Stomach smooth muscle (tissue), 2 donors: ENCODE data around the gene NUMA1.

Experiments
- H3K27ac ChIP-seq: one replicate; pipeline ENCODE4 v1.7.0; 2013; ENCODE audit warnings: mild to moderate bottlenecking, low read length, inconsistent platforms
- H3K27me3 ChIP-seq, 2 donors: one replicate each; pipeline ENCODE4 v1.7.0; 2013; ENCODE audit warnings: low read length in 2 of 2; ENCODE audit not compliant: insufficient read depth in 2 of 2, control insufficient read depth in 1 of 2
- H3K36me3 ChIP-seq, 2 donors: one replicate each; pipeline ENCODE4 v1.7.0; 2013; ENCODE audit warnings: low read length in 2 of 2; ENCODE audit not compliant: control insufficient read depth in 2 of 2, insufficient read depth in 2 of 2
- H3K4me1 ChIP-seq: one replicate; pipeline ENCODE4 v1.7.0; 2013; ENCODE audit warnings: low read length; ENCODE audit not compliant: control insufficient read depth, insufficient read depth
- H3K4me3 ChIP-seq, 2 donors: one replicate each; pipeline ENCODE4 v1.7.0; 2013; ENCODE audit warnings: low read length in 2 of 2
- H3K9ac ChIP-seq, 2 donors: one replicate each; pipeline ENCODE4 v1.7.0; 2013; ENCODE audit warnings: low read length in 2 of 2, mild to moderate bottlenecking in 1 of 2
- H3K9me3 ChIP-seq, 2 donors: one replicate each; pipeline ENCODE4 v1.7.0; 2013; ENCODE audit warnings: low read length in 2 of 2; ENCODE audit not compliant: control insufficient read depth in 2 of 2
- donor health status: healthy.
- donor health status: Pancreatic carcinoma.

Gene NUMA1

DNA sequence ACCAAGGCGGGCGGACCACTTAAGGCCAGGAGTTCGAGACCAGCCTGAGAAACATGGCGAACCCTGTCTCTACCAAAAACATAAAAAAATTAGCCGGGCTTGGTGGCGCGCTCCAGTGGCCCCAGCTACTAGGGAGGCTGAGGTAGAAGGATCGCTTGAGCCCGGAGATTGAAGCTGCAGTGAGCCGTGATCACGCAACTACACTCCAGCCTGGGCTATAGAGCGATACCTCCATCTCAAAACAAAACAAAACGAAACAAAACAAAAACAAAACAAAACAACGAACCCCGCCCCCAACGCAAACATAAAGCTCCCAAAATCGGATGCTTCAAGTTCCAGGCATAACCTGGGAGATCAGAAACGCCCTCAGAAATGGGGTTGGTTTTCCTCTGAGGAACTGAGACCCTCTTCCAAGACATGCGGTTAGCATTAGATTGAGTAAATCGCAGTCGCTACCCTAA lies 872 bp upstream of the NUMA1 start:
- Histone ChIP-seq H3K27ac (peak overlapping the region; percentile 92), H3K9me3 (no peaks in the 10 kb centered on the region), H3K4me1 (peaks cover 12% of the 10 kb centered on the region), H3K36me3 (peaks cover 3% of the 10 kb centered on the region in 2 donors), H3K4me3 (peak overlapping the region; percentile 90 to 91), H3K27me3 (no peaks in the 10 kb centered on the region), H3K9ac (peak overlapping the region; percentile 84 to 91)

DNA sequence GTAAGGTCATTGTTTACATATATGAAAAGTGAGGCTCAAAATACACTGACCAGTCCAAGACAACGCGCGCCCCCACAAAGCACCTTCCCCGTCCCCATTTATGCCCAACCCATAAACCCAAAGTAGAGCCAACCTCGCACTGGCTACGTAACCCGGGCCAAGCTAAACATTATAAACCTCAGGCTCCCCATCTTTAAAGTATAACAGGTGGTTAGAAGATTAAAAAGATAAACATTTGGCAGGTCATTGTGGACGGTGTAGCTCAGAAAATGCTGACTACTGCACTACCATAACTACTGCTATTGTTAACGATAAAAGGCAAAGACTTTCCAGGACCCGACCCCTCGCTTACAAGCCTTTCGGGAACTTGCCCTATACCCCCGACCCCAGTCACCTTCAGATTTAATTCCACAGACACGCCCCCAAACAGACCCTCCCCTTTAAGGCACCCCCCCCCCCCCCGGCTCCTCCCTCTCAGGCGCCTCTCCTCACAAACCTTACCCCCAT lies 470 bp downstream of the NUMA1 start:
- peaks cover under 1% of the 10 kb centered on the region in 2 donors for H3K36me3 ChIP-seq
- peaks cover 12% of the 10 kb centered on the region for H3K4me1 ChIP-seq
- H3K27ac ChIP-seq, result peak overlapping the region; percentile 92
- H3K27me3 ChIP-seq, result no peaks in the 10 kb centered on the region
- H3K4me3 ChIP-seq, result peak overlapping the region; percentile 69 to 91
- H3K9me3 ChIP-seq, result no peaks in the 10 kb centered on the region
- peak overlapping the region; percentile 71 to 91 for H3K9ac ChIP-seq

DNA sequence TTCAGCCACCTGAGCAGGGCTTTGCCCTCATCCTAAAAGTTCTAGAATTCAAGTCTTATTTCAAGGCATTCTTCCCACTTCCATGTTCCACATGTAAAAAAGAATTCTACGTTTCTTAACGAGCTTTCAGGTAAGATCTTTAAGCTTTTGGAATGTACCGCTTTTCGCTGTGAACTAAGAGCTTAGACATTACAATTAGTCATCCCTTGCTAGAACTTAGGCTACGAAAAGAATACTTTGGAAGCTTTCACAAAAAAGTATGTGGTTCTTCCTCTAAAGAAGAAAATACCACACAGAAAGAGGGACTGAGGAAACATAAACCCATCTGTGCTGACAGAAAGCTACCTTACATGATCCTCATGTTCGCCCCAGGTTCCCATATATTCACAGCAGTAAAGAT lies 1.9 kb downstream of the NUMA1 start:
- H3K9ac ChIP-seq, result peak overlapping the region; percentile 3 to 39

DNA sequence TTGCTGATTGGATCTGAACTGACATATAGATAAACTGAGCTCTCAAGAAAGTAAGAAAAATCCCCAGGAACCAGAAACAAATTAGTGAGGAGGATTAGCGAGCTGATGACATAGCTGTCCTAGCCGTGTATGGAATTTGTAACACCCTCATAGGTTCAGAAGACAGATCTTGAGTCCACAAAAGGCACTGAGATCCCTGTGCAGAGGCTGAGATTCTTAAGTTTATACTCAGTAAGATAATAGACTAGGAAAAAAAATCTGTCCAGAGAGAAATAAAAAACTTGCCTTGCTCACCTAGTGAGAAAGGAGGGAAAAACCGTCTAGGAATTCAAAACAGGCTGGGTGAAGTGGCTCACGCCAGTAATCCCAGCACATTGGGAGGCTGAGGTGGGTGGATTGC lies 4.6 kb downstream of the NUMA1 start:
- Histone ChIP-seq H3K9ac (no peak overlapping the region), H3K9me3 (no peaks in the 10 kb centered on the region), H3K27me3 (no peaks in the 10 kb centered on the region), H3K27ac (no peak overlapping the region), H3K4me1 (peaks cover 5% of the 10 kb centered on the region), H3K36me3 (no peaks in the 10 kb centered on the region), H3K4me3 (no peak overlapping the region)

More for the DNA sequence above, 1.9 kb downstream of the NUMA1 start:
- no peaks in the 10 kb centered on the region for H3K9me3 ChIP-seq
- no peaks in the 10 kb centered on the region for H3K36me3 ChIP-seq
- H3K4me3 ChIP-seq, result peak overlapping the region; percentile 42 to 91
- peak overlapping the region; percentile 92 for H3K27ac ChIP-seq
- H3K4me1 ChIP-seq, result peaks cover 12% of the 10 kb centered on the region
- H3K27me3 ChIP-seq, result no peaks in the 10 kb centered on the region

DNA sequence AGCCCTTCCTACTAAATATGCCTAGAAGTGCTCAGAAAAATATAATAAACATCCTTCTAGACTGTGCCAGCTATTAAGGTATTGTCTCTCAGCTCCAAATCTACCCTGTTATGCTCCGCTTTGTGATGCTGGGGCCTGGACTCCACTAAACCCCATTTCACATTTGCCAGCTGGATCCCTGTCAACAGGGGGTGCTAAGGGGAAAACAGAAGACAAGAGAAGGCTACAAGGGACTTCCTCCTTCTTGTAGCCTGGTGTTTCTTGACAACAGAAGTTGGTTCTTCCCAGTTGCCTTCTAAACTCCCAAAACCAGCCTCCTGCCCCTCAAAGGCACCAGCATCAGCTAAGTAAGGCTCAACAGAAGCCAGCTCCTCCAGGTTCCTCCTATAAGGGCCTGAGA lies 5.2 kb downstream of the NUMA1 start:
- H3K27me3 ChIP-seq, result no peaks in the 10 kb centered on the region
- peaks cover 6% of the 10 kb centered on the region for H3K4me1 ChIP-seq
- no peak overlapping the region for H3K9ac ChIP-seq
- no peak overlapping the region for H3K27ac ChIP-seq
- H3K36me3 ChIP-seq, result no peaks in the 10 kb centered on the region
- H3K9me3 ChIP-seq, result no peaks in the 10 kb centered on the region
- no peak overlapping the region for H3K4me3 ChIP-seq

DNA sequence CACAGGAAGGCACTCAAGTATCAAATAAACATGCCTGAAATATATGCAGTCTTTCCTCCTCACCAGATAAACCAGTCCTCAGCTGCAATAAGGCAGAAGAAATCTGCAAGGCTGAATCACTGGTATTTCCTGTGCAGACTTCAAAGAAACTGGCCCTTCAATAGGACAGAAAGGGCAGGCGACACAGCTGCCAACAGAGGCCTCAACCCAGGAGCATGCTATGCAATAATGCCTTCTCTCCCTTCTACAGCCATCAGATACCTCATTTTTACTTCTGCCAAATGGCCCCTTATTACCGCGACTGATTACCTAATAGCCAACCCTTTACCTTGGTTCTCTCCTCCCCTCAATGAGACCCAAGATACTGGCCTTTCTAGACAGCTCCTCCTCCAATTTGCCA lies 8.0 kb downstream of the NUMA1 start:
- peak overlapping the region in 1 of 2 donors; percentile 6 for H3K9ac ChIP-seq
- H3K4me1 ChIP-seq, result peaks cover 13% of the 10 kb centered on the region
- H3K27me3 ChIP-seq, result no peaks in the 10 kb centered on the region
- H3K9me3 ChIP-seq, result no peaks in the 10 kb centered on the region
- peaks cover 3 to 4% of the 10 kb centered on the region in 2 donors for H3K36me3 ChIP-seq
- H3K4me3 ChIP-seq, result no peak overlapping the region
- no peak overlapping the region for H3K27ac ChIP-seq

DNA sequence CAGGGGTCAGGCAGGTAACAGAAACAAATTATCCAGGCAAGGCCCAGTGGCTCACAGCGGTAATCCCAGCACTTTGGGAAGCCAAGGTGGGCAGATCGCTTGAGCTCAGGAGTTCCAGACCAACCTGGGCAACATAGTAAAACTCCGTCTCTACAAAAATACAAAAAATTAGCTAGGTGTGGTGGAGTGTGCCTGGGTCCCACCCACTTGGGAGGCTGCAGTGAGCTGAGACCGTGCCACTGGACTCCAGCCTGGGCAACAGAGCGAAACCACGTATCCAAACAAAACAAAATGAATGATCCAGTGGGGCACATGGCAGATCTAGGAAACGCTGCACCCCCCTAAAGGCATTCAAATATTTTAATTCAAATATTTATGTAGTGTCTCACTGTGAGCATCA lies 9.9 kb downstream of the NUMA1 start:
- no peaks in the 10 kb centered on the region for H3K27me3 ChIP-seq
- H3K9me3 ChIP-seq, result no peaks in the 10 kb centered on the region
- peak overlapping the region; percentile 78 for H3K27ac ChIP-seq
- peaks cover 20% of the 10 kb centered on the region for H3K4me1 ChIP-seq
- H3K9ac ChIP-seq, result peak overlapping the region in 1 of 2 donors; percentile 52
- H3K4me3 ChIP-seq, result no peak overlapping the region
- peaks cover 3 to 4% of the 10 kb centered on the region in 2 donors for H3K36me3 ChIP-seq

DNA sequence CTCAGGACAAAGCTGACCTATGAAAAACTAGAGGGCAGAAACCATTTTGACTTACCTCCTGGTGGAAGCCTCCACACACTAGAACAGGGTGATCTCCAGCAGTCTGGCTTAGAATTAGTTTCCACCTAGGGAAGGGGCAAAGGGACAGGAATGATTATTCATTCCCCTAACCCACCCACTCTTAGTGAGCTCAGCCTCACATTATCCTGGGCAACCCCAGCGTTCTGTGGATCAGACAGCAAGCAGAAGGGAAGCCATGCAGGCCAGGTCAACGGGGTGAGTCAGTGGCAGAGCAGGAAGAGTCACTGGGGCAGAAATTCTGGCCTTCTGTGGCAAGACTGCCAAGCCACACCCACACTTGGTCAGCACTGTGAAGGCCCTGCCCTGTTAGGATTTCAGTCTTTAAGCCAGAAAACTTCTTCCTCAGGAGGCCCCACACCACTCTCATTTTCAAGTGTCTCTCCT lies 10.5 kb downstream of the NUMA1 start:
- H3K27me3 ChIP-seq, result no peaks in the 10 kb centered on the region
- peak overlapping the region in 1 of 2 donors; percentile 23 for H3K4me3 ChIP-seq
- H3K27ac ChIP-seq, result peak overlapping the region; percentile 78
- peaks cover 20% of the 10 kb centered on the region for H3K4me1 ChIP-seq
- peak overlapping the region in 1 of 2 donors; percentile 52 for H3K9ac ChIP-seq
- H3K9me3 ChIP-seq, result no peaks in the 10 kb centered on the region
- H3K36me3 ChIP-seq, result peaks cover 3 to 4% of the 10 kb centered on the region in 2 donors

DNA sequence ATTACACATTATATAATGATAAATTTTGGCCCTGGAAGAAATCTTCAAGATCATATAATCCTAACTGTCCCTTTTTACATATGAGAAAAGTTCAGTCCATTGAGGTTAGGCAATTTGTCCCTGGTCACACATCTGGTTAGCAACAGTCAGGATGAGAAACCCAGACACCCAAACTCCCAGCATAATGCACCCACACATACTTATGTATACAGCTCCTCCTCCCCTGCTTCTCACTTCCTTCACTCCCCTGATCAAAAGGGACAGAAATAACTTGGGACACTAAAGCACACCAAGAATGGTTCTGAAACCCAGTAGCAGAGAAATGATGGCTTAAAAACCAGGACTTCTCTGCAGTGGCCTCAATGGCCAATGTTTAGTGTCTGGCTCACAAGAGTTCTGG lies 11.1 kb downstream of the NUMA1 start:
- peaks cover 3 to 4% of the 10 kb centered on the region in 2 donors for H3K36me3 ChIP-seq
- peak overlapping the region; percentile 12 to 13 for H3K9ac ChIP-seq
- H3K9me3 ChIP-seq, result no peaks in the 10 kb centered on the region
- H3K27ac ChIP-seq, result peak overlapping the region; percentile 78
- H3K4me3 ChIP-seq, result peak overlapping the region in 1 of 2 donors; percentile 23
- peaks cover 20% of the 10 kb centered on the region for H3K4me1 ChIP-seq
- no peaks in the 10 kb centered on the region for H3K27me3 ChIP-seq

DNA sequence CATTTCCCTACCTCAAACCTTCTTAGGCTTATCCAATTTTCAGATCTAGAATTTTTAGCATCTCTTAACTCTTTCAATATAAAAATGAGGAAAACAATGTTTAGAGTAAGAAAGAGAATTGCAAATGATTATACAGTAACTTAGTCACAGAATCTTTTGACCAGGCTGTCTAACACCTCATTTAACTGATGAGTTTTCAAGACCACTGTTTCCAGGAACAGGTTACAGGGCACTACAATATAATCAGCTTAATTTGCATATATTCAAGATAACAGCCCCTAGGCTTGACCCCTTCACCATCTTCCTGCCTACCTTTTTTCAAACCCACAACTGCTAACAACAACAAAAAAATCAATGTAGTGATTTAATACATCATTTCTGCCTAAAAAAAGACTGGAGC lies 12.7 kb downstream of the NUMA1 start:
- no peaks in the 10 kb centered on the region for H3K9me3 ChIP-seq
- H3K9ac ChIP-seq, result no peak overlapping the region
- no peaks in the 10 kb centered on the region for H3K27me3 ChIP-seq
- peaks cover 3 to 4% of the 10 kb centered on the region in 2 donors for H3K36me3 ChIP-seq
- H3K4me3 ChIP-seq, result no peak overlapping the region
- peak overlapping the region; percentile 78 for H3K27ac ChIP-seq
- H3K4me1 ChIP-seq, result peaks cover 20% of the 10 kb centered on the region

DNA sequence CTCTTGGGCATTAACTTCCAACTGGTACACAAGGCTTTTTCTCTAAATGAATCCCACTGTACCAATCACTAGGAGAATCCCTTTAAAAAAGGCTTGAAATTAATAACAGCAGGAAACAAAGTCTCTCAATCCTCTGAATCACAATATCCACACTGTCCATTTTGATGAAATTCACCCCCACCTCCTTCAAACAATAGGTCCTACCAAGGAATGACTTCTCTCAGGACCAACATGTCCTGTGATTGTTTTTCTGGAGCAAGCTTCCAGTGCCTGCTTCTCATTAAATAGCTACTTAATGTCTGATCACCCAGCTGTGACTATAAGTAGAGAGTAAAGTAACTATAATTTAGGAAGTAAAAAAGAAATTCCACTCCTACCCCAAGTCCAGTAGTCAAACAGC lies 13.1 kb downstream of the NUMA1 start:
- H3K36me3 ChIP-seq, result peaks cover 3 to 4% of the 10 kb centered on the region in 2 donors
- peaks cover 20% of the 10 kb centered on the region for H3K4me1 ChIP-seq
- no peaks in the 10 kb centered on the region for H3K27me3 ChIP-seq
- H3K27ac ChIP-seq, result peak overlapping the region; percentile 43
- H3K4me3 ChIP-seq, result no peak overlapping the region
- no peak overlapping the region for H3K9ac ChIP-seq
- no peaks in the 10 kb centered on the region for H3K9me3 ChIP-seq
